Esophagus muscularis mucosa (tissue), 4 donors: ENCODE results near the gene ONECUT3. TPM values are rescaled to one million over a fixed set of nuclear protein-coding genes. Genes with fewer than 3 reads are reported as not detected.
A peak's percentile ranks its signal among the peaks of the same experiment; 100 is the strongest.

Source experiments
- DNase-seq: peaks from one replicate; pipeline ENCODE4 v3.0.0-alpha.2; 2017; ENCODE audit errors: extremely low spot score
- H3K27ac ChIP-seq, 4 donors: fragments of 200-600 bp; sonication (generic); replicated peaks in 1 of 4; 1 replicate in 3 of 4; 2 replicates in 1 of 4; pipeline ENCODE4 v1.5.1; 2016 to 2019; ENCODE audit warnings: mild to moderate bottlenecking in 1 of 4
- H3K27me3 ChIP-seq, 4 donors: fragments of 200-600 bp; sonication (generic); one replicate each; pipeline versions ENCODE4 v1.5.1 to v1.6.0; 2016 to 2019
- H3K36me3 ChIP-seq, 4 donors: fragments of 200-600 bp; sonication (generic); one replicate each; pipeline ENCODE4 v1.5.1; 2016 to 2019
- H3K4me1 ChIP-seq, 4 donors: fragments of 200-600 bp; sonication (generic); one replicate each; pipeline ENCODE4 v1.5.1; 2016 to 2019
- H3K4me3 ChIP-seq, 4 donors: fragments of 200-600 bp; sonication (generic); 1 replicate in 2 of 4; 2 replicates in 2 of 4; pipeline ENCODE4 v1.5.1; 2016 to 2019; ENCODE audit warnings: mild to moderate bottlenecking in 4 of 4, moderate library complexity in 1 of 4
- H3K9me3 ChIP-seq, 4 donors: fragments of 200-600 bp; sonication (generic); 1 replicate in 3 of 4; 2 replicates in 1 of 4; pipeline ENCODE4 v1.5.1; 2016 to 2019
- EP300 ChIP-seq: sonication (generic); formaldehyde crosslinking; IDR thresholded peaks from one replicate; pipeline ENCODE4 v1.6.1; 2017; ENCODE audit warnings: antibody characterized with exemption
- POLR2A ChIP-seq: fragments of 450-650 bp; IDR thresholded peaks from one replicate; pipeline ENCODE4 v1.6.1; 2017; ENCODE audit warnings: antibody characterized with exemption, moderate library complexity, mild to moderate bottlenecking, low read depth
- POLR2AphosphoS5 ChIP-seq, 2 donors: sonication (generic); formaldehyde crosslinking; IDR thresholded peaks; one replicate each; pipeline ENCODE4 v1.6.1; 2017; ENCODE audit warnings: antibody characterized with exemption in 2 of 2
- WGBS: methylation state at CpG from one replicate; pipeline ENCODE4 v1.1.5; 2018; 5-methylcytosine and 5-hydroxymethylcytosine counted together
- intact Hi-C: fragments of 100-400 bp; cut with DNase I; formaldehyde crosslinking; loops from one replicate; pipeline ENCODE4 v1.15.1; 2023
- total RNA-seq, 4 donors: library from RNA; depleted of rRNA; stranded (reverse); fragments of >200 nt; gene quantifications; one replicate each; pipeline versions ENCODE4 v1.1.0 to v1.2.1, GENCODE V29; 2016
- TF ChIP-seq, protein P1 (sequence below), 3 experiments: fragments of 200-600 bp in 2 of 3; fragments of 450-650 bp in 1 of 3; sonication (generic) in 2 of 3; IDR thresholded peaks; one replicate each; pipeline ENCODE4 v1.5.1; 2017 to 2019; ENCODE audit warnings: antibody characterized with exemption in 3 of 3, mild to moderate bottlenecking in 2 of 3, moderate library complexity in 1 of 3

The ONECUT3 gene
- total RNA-seq, 4 donors from 2014 or later = not detected

DNA sequence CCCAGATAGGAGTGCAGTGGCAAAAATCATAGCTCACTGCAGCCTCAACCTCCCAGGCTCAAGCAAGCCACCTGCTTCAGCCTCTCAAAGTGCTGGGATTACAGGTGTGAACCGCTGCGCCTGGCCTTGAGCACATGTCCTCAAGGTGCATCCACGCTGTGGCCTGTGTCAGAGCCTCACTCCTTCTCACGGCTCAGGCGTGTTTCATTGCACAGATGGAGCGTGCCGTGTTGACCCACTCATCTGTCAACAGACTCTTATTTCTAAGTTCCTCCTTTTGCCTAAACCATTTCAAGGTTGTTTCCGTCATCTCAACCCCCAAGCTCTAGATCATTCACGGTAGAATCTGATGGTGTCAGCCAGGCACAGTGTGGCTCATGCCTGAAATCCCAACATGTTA is 30.6 kb downstream of the ONECUT3 start:
- H3K9me3 ChIP-seq = peaks cover 0 to 19% (median 14%) of the 10 kb centered on the region in 4 donors
- H3K4me1 ChIP-seq = peaks cover 0 to 5% (median 4%) of the 10 kb centered on the region in 4 donors
- no peak overlapping the region for H3K4me3 ChIP-seq
- WGBS = 89% methylated on average over 9 of the region's 9 CpGs
- H3K36me3 ChIP-seq = no peaks in the 10 kb centered on the region
- DNase-seq = no peak
- H3K27ac ChIP-seq = no peak overlapping the region
- H3K27me3 ChIP-seq = peaks cover 0 to 99% (median 24%) of the 10 kb centered on the region in 4 donors
- TF ChIP-seq EP300 (no peak), POLR2AphosphoS5 (IDR thresholded peaks at IDR 0.05) (no peak), POLR2A (no peak)
- TF ChIP-seq, protein P1, sequence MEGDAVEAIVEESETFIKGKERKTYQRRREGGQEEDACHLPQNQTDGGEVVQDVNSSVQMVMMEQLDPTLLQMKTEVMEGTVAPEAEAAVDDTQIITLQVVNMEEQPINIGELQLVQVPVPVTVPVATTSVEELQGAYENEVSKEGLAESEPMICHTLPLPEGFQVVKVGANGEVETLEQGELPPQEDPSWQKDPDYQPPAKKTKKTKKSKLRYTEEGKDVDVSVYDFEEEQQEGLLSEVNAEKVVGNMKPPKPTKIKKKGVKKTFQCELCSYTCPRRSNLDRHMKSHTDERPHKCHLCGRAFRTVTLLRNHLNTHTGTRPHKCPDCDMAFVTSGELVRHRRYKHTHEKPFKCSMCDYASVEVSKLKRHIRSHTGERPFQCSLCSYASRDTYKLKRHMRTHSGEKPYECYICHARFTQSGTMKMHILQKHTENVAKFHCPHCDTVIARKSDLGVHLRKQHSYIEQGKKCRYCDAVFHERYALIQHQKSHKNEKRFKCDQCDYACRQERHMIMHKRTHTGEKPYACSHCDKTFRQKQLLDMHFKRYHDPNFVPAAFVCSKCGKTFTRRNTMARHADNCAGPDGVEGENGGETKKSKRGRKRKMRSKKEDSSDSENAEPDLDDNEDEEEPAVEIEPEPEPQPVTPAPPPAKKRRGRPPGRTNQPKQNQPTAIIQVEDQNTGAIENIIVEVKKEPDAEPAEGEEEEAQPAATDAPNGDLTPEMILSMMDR (IDR thresholded peaks at IDR 0.05) = no peak
- intact Hi-C loops = no loop called here

DNA sequence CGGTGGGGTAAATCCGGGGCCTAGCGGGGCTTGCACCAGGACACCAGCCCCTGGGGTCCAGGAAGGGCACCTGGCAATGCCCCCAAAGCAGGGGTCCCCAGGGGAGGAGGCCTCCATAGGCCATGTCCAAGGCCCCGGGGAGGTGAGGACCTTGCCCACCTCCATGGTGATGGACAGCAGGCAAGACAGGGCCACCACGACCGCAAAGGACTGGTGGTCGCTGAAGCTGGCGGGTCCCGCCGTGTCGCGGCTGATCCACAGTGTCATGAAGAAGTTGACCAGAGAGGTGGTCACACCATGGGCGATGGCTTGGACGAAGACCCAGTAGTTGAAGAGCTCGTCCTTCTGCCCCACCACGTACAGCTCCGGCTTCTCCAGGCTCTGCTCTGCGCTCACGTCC is 32.0 kb downstream of the ONECUT3 start:
- DNase-seq = no peak
- peaks cover 0 to 19% (median 14%) of the 10 kb centered on the region in 4 donors for H3K9me3 ChIP-seq
- WGBS = 92% methylated on average over 8 of the region's 19 CpGs
- no peak overlapping the region for H3K27ac ChIP-seq
- no peak overlapping the region for H3K4me3 ChIP-seq
- H3K4me1 ChIP-seq = peaks cover 0 to 15% (median 14%) of the 10 kb centered on the region in 4 donors
- H3K36me3 ChIP-seq = no peaks in the 10 kb centered on the region
- peaks cover 0 to 97% (median 24%) of the 10 kb centered on the region in 4 donors for H3K27me3 ChIP-seq
- TF ChIP-seq EP300 = no peak
- intact Hi-C loops = no loop called here

DNA sequence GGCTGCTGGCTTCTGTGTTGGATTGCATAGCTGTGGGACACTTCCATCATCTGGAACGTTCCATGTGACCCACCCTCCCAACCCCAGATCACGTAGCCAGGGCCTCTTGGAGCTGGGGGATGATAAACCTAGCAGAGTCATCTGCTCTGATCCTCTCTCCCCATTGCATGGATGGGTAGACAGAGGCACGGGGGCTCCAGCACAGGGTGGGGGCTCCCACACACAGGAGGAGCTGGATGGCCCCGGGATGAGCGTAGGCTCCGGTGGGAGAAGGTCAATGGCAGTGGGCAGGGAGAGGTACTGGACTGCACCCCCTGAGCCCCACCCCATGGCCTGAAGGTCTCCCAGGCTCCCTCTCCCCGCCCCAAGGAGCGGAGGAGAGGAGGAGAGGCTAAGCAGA is 33.4 kb downstream of the ONECUT3 start:
- intact Hi-C loops = no loop called here
- Histone ChIP-seq H3K36me3 (no peaks in the 10 kb centered on the region), H3K27me3 (peaks cover 0 to 96% (median 19%) of the 10 kb centered on the region in 4 donors), H3K9me3 (peaks cover 0 to 17% (median 10%) of the 10 kb centered on the region in 4 donors), H3K27ac (no peak overlapping the region), H3K4me1 (peaks cover 0 to 15% (median 14%) of the 10 kb centered on the region in 4 donors), H3K4me3 (no peak overlapping the region)
- 58% methylated on average over 3 of the region's 8 CpGs for WGBS
- TF ChIP-seq, protein P1 (IDR thresholded peaks at IDR 0.05) = no peak
- no peak for TF ChIP-seq EP300
- TF ChIP-seq POLR2A = no peak
- no peak for TF ChIP-seq POLR2AphosphoS5 (IDR thresholded peaks at IDR 0.05)
- DNase-seq = no peak

DNA sequence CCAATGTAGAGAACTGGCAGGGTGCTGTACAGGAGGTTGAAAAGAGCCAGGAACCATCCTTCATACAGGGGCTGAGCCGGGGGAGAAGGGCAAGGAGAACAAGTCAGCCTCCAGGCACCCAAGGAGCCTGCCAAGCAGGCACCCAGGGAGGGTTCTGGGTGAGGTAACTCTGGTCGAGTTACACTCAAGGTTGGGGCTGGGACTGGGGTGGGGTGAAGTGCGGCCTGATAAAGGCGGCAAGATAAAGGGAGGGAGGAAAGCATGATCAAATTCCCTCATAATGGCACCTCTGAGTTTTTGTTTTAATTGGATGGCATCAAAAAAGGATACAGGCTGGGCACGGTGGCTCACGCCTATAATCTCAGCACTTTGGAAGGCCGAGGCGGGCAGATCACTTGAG is 33.8 kb downstream of the ONECUT3 start:
- Histone ChIP-seq H3K36me3 (no peaks in the 10 kb centered on the region), H3K27me3 (peaks cover 0 to 96% (median 19%) of the 10 kb centered on the region in 4 donors), H3K4me1 (peaks cover 0 to 15% (median 14%) of the 10 kb centered on the region in 4 donors), H3K4me3 (no peak overlapping the region), H3K27ac (no peak overlapping the region), H3K9me3 (peaks cover 0 to 12% (median 6%) of the 10 kb centered on the region in 4 donors)
- no peak for DNase-seq
- intact Hi-C loops = no loop called here
- WGBS = 84% methylated on average over 8 of the region's 8 CpGs
- TF ChIP-seq POLR2A = no peak

DNA sequence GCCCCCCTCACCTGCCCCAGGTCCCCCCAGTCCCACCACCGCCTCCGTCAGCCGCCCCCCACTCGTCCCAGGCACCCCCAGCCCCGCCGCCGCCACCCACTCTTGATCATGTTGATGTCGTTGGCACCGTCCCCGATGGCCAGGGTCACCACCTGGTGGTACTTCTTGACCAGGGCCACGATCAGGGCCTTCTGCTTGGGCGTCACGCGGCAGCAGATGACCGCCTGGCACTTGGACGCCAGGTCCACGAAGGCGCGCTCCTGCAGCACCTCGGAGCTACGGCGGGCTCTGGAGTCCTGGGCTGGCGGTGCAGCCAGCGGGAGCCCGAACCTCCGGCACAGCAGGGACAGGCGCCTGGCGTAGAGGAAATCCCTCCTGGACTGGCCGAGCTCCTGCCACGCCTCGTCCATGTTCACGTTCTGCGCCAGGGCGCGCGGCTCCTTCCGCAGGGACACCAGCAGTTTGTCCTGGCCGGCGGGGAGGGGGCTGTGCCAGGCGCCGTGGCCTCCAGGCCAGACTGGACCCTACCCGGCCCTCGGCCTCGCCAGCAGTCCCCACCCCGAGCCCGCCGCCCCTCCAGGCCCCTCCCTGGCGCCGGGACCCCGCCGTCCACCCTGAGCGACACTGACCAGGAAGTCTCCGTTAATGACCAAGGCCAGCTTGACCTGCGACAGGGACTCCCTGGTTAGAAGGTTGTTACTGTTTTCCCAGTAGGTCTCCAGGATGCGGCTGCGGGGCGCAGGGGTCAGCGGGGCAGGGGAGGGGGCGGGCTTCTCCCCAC is 36.1 kb downstream of the ONECUT3 start:
- H3K27ac ChIP-seq = no peak overlapping the region
- WGBS = 12% methylated on average over 5 of the region's 59 CpGs
- H3K27me3 ChIP-seq = peaks cover 0 to 88% (median 15%) of the 10 kb centered on the region in 4 donors
- H3K4me3 ChIP-seq = peak overlapping the region; percentile 13 to 32 (median 22)
- intact Hi-C loops = loop anchor here (2.0 kb wide), 1 partner anchor 35 kb away; no protein-coding TSS in a partner anchor
- H3K4me1 ChIP-seq = peaks cover 0 to 15% (median 14%) of the 10 kb centered on the region in 4 donors
- no peak for DNase-seq
- no peaks in the 10 kb centered on the region for H3K9me3 ChIP-seq
- H3K36me3 ChIP-seq = no peaks in the 10 kb centered on the region
- no peak for TF ChIP-seq EP300
- no peak for TF ChIP-seq POLR2A
- no peak for TF ChIP-seq POLR2AphosphoS5 (IDR thresholded peaks at IDR 0.05)
- TF ChIP-seq, protein P1 (IDR thresholded peaks at IDR 0.05) = no peak
